ENCODE data around the gene PTPRT. TPM values are rescaled to one million over a fixed set of nuclear protein-coding genes. Genes with fewer than 3 reads are reported as not detected.

The PTPRT gene
- total RNA-seq, 1 experiment from 2014 or later: not detected

DNA sequence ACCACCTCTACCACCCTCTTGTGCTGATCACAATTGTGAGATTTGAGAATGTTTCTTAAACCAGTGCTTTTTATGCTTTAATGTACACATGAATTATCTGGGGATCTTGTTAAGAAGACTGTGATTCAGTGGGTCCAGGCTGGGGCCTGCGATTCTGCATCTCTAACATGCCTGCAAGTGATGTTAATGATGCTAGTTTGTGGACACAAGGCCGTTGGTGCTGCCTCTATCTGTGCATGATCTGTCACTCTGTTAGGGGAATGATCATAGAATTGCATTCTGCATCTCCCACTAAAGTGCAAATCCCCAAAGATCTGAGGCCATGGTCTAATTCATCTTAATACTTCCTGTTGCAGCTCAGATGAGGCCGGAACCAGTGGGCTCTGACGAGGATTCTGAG lies 746.5 kb downstream of the PTPRT start:
- DNase-seq (ENCODE audit: low spot score): no peak
- no TSS peak for BruUV-seq (replicated peaks)
- H3K27ac ChIP-seq (ENCODE audit: low read depth, low read length, poor library complexity, severe bottlenecking): no peak overlapping the region
- ChIA-PET POLR2A (ENCODE audit: low non-redundant PET) (no interaction called here), CTCF (no interaction called here)
- no peak overlapping the region for H3K4me3 ChIP-seq (ENCODE audit: low read depth, low read length, poor library complexity, severe bottlenecking)
- no peaks in the 10 kb centered on the region for H3K36me3 ChIP-seq (ENCODE audit: insufficient read depth, low read length, poor library complexity, severe bottlenecking)
- H3K9me3 ChIP-seq (ENCODE audit: low read depth, low read length, poor library complexity, severe bottlenecking): no peaks in the 10 kb centered on the region
- no peaks in the 10 kb centered on the region for H3K4me1 ChIP-seq (ENCODE audit: insufficient read depth, low read length, poor library complexity, severe bottlenecking)
- H3K27me3 ChIP-seq (replicated peaks; ENCODE audit: insufficient read depth, low read depth, low read length, poor library complexity): no peaks in the 10 kb centered on the region
- intact Hi-C loops (cut with micrococcal nuclease; ENCODE audit: unreplicated experiment): no loop called here
- no peak for TF ChIP-seq EZH2 (IDR thresholded peaks at IDR 0.05; ENCODE audit: borderline replicate concordance, low read depth, low read length, poor library complexity, severe bottlenecking)
- TF ChIP-seq, protein P1, sequence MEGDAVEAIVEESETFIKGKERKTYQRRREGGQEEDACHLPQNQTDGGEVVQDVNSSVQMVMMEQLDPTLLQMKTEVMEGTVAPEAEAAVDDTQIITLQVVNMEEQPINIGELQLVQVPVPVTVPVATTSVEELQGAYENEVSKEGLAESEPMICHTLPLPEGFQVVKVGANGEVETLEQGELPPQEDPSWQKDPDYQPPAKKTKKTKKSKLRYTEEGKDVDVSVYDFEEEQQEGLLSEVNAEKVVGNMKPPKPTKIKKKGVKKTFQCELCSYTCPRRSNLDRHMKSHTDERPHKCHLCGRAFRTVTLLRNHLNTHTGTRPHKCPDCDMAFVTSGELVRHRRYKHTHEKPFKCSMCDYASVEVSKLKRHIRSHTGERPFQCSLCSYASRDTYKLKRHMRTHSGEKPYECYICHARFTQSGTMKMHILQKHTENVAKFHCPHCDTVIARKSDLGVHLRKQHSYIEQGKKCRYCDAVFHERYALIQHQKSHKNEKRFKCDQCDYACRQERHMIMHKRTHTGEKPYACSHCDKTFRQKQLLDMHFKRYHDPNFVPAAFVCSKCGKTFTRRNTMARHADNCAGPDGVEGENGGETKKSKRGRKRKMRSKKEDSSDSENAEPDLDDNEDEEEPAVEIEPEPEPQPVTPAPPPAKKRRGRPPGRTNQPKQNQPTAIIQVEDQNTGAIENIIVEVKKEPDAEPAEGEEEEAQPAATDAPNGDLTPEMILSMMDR (conservative IDR thresholded peaks at IDR 0.05; ENCODE audit: low read depth, low read length): no peak

DNA sequence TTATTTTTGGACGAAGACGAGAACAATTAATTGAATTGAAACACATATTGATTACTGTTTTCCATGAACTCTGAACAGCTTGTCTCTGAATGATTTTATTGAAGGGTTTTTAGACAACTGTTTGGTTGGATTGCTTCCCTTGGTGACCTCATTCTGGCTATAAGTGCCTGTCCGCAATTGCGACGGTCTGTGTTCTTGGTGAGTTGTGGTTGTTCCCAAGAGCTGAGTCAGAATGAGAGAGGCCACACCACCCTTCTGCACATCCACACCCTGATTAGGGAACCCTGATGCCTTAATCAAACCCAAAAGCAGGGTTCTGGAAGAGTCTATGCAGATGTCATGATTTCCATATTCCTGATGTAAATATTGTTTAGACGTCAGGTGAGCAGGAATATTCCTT lies 747.0 kb downstream of the PTPRT start:
- DNase-seq (ENCODE audit: low spot score): no peak
- intact Hi-C loops (cut with micrococcal nuclease; ENCODE audit: unreplicated experiment): no loop called here
- no peak overlapping the region for H3K27ac ChIP-seq (ENCODE audit: low read depth, low read length, poor library complexity, severe bottlenecking)
- POLR2A ChIA-PET (ENCODE audit: low non-redundant PET): no interaction called here
- no peaks in the 10 kb centered on the region for H3K9me3 ChIP-seq (ENCODE audit: low read depth, low read length, poor library complexity, severe bottlenecking)
- no peaks in the 10 kb centered on the region for H3K36me3 ChIP-seq (ENCODE audit: insufficient read depth, low read length, poor library complexity, severe bottlenecking)
- H3K4me3 ChIP-seq (ENCODE audit: low read depth, low read length, poor library complexity, severe bottlenecking): no peak overlapping the region
- no peak for TF ChIP-seq EZH2 (IDR thresholded peaks at IDR 0.05; ENCODE audit: borderline replicate concordance, low read depth, low read length, poor library complexity, severe bottlenecking)
- TF ChIP-seq, protein P1 (conservative IDR thresholded peaks at IDR 0.05; ENCODE audit: low read depth, low read length): no peak
- no TSS peak for BruUV-seq (replicated peaks)
- CTCF ChIA-PET: no interaction called here
- H3K4me1 ChIP-seq (ENCODE audit: insufficient read depth, low read length, poor library complexity, severe bottlenecking): no peaks in the 10 kb centered on the region
- no peaks in the 10 kb centered on the region for H3K27me3 ChIP-seq (replicated peaks; ENCODE audit: insufficient read depth, low read depth, low read length, poor library complexity)

DNA sequence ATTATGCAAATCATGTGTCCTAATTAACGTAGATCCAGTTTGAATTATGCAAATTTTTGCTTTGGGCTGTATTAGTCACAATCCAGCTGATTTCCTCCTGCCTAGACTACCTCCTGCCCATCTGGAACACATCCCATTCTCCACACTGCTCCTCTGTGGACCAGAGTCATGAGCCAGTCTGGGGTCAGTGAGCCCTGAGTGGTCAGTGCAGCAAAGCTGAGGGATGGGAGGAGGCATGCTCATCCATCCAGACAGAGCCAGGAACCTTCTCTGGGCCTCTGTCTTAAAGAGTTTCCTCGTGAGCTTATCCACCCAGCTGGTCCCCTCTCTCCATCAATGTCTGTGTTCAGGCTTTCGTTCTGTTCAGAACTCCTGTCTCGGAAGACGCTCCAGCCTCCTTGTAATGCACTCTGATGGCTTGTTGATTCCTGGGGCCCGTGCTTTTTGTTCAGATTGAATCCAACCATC lies 747.8 kb downstream of the PTPRT start:
- ChIA-PET CTCF (no interaction called here), POLR2A (ENCODE audit: low non-redundant PET) (no interaction called here)
- no peak for DNase-seq (ENCODE audit: low spot score)
- Histone ChIP-seq H3K4me1 (ENCODE audit: insufficient read depth, low read length, poor library complexity, severe bottlenecking) (no peaks in the 10 kb centered on the region), H3K36me3 (ENCODE audit: insufficient read depth, low read length, poor library complexity, severe bottlenecking) (no peaks in the 10 kb centered on the region), H3K9me3 (ENCODE audit: low read depth, low read length, poor library complexity, severe bottlenecking) (no peaks in the 10 kb centered on the region), H3K4me3 (ENCODE audit: low read depth, low read length, poor library complexity, severe bottlenecking) (no peak overlapping the region), H3K27me3 (replicated peaks; ENCODE audit: insufficient read depth, low read depth, low read length, poor library complexity) (no peaks in the 10 kb centered on the region), H3K27ac (ENCODE audit: low read depth, low read length, poor library complexity, severe bottlenecking) (no peak overlapping the region)
- BruUV-seq (replicated peaks): no TSS peak
- intact Hi-C loops (cut with micrococcal nuclease; ENCODE audit: unreplicated experiment): no loop called here
- TF ChIP-seq, protein P1 (conservative IDR thresholded peaks at IDR 0.05; ENCODE audit: low read depth, low read length): no peak
- no peak for TF ChIP-seq EZH2 (IDR thresholded peaks at IDR 0.05; ENCODE audit: borderline replicate concordance, low read depth, low read length, poor library complexity, severe bottlenecking)
